Measurements from ENCODE around the gene OR10A3. TPM values are rescaled to one million over a fixed set of nuclear protein-coding genes. Genes with fewer than 3 reads are reported as not detected.

Gene OR10A3
- total RNA-seq, 1 donor, result under 0.01 TPM

DNA sequence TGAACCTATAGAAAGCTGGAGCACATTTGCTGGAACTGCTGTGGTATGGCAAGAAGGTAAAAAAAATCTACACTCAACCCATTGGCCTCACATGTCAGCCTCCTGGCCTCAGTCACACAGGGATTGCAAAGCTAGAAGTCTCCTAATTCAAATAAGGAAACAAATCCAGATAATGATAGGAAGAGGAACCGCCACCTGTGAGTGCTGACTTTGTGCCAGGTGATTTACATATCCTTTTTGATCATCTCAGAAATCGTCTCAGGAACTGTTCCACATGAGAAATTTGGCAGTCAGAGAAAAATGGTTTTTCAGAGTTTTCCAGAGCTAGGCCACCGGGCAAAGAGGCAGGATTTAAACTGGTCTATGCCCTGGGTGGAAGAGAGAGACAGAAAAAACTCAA lies 22.8 kb upstream of the OR10A3 start:
- H3K4me1 ChIP-seq (ENCODE audit: insufficient read depth, low read length), result peaks cover 52% of the 10 kb centered on the region
- peak overlapping the region; percentile 97 for H3K27ac ChIP-seq (ENCODE audit: low read depth, low read length)
- H3K4me2 ChIP-seq (ENCODE audit: insufficient read depth, low read length), result peak overlapping the region; percentile 58

DNA sequence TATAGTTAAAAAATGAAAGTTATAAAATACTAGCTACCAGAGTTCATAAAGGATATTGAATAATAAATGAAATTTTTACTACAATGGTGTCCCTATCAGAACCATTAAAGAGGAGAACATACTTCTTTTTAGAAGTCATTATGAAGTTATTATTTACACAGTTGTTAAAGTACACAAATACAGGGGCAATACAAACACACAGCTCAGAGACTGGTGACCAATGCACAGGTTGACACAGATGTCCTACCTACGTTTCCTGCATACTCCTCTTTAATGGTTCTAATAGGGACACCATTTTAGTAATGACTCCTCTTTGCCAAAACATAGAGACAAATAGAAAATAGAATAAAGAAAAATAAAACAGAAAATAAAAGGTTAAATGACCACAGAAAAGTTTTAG lies 13.7 kb upstream of the OR10A3 start:
- H2AFZ ChIP-seq (ENCODE audit: low read length), result no peak overlapping the region
- DNase-seq (ENCODE audit: insufficient read length, low spot score, missing footprints), result no peak
- H3K27ac ChIP-seq (ENCODE audit: low read depth, low read length), result no peak overlapping the region
- H3K9me3 ChIP-seq (ENCODE audit: low read depth, low read length), result no peaks in the 10 kb centered on the region
- H4K20me1 ChIP-seq (ENCODE audit: insufficient read depth, low read length), result no peaks in the 10 kb centered on the region
- H3K36me3 ChIP-seq (ENCODE audit: insufficient read depth, low read length), result no peaks in the 10 kb centered on the region
- TF ChIP-seq, protein P1, sequence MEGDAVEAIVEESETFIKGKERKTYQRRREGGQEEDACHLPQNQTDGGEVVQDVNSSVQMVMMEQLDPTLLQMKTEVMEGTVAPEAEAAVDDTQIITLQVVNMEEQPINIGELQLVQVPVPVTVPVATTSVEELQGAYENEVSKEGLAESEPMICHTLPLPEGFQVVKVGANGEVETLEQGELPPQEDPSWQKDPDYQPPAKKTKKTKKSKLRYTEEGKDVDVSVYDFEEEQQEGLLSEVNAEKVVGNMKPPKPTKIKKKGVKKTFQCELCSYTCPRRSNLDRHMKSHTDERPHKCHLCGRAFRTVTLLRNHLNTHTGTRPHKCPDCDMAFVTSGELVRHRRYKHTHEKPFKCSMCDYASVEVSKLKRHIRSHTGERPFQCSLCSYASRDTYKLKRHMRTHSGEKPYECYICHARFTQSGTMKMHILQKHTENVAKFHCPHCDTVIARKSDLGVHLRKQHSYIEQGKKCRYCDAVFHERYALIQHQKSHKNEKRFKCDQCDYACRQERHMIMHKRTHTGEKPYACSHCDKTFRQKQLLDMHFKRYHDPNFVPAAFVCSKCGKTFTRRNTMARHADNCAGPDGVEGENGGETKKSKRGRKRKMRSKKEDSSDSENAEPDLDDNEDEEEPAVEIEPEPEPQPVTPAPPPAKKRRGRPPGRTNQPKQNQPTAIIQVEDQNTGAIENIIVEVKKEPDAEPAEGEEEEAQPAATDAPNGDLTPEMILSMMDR (IDR thresholded peaks at IDR 0.05; ENCODE audit: extremely low read depth, low read depth, low read length), result no peak
- no peaks in the 10 kb centered on the region for H3K27me3 ChIP-seq (ENCODE audit: insufficient read depth, low read length)
- H3K4me2 ChIP-seq (ENCODE audit: insufficient read depth, low read length), result no peak overlapping the region
- no peaks in the 10 kb centered on the region for H3K4me1 ChIP-seq (ENCODE audit: insufficient read depth, low read length)
- H3K79me2 ChIP-seq (ENCODE audit: insufficient read depth, low read length), result no peaks in the 10 kb centered on the region
- no peak overlapping the region for H3K4me3 ChIP-seq (ENCODE audit: insufficient read depth, low read length)

More for the DNA sequence above, 22.8 kb upstream of the OR10A3 start:
- H3K4me3 ChIP-seq (ENCODE audit: insufficient read depth, low read length), result peak overlapping the region; percentile 14
- no peaks in the 10 kb centered on the region for H3K79me2 ChIP-seq (ENCODE audit: insufficient read depth, low read length)
- DNase-seq (ENCODE audit: insufficient read length, low spot score, missing footprints), result no peak
- H2AFZ ChIP-seq (ENCODE audit: low read length), result peak overlapping the region; percentile 26
- H3K36me3 ChIP-seq (ENCODE audit: insufficient read depth, low read length), result no peaks in the 10 kb centered on the region
- H3K9me3 ChIP-seq (ENCODE audit: low read depth, low read length), result no peaks in the 10 kb centered on the region
- TF ChIP-seq, protein P1 (IDR thresholded peaks at IDR 0.05; ENCODE audit: extremely low read depth, low read depth, low read length), result no peak
- H4K20me1 ChIP-seq (ENCODE audit: insufficient read depth, low read length), result no peaks in the 10 kb centered on the region
- H3K27me3 ChIP-seq (ENCODE audit: insufficient read depth, low read length), result no peaks in the 10 kb centered on the region

DNA sequence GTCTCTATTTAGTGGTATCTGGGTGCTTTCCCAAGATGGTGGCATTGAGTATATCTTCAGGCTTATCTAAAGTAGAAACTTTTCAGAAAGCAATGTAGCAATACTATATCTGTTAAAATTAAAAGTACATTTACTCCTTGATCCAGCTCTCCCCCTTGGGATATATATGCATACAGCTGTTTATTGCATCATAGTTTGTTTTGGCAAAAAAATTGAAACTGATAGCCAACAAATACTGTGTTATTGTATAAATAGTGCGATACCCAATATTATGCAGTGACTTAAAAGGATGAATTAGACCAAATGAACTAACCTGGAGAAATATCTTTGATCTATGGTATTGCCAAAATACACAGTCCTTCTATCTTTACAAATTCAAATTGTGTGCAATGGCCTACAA lies 8.4 kb upstream of the OR10A3 start:
- Histone ChIP-seq H3K4me1 (ENCODE audit: insufficient read depth, low read length) (no peaks in the 10 kb centered on the region), H3K79me2 (ENCODE audit: insufficient read depth, low read length) (no peaks in the 10 kb centered on the region), H3K4me3 (ENCODE audit: insufficient read depth, low read length) (no peak overlapping the region), H3K9me3 (ENCODE audit: low read depth, low read length) (no peaks in the 10 kb centered on the region), H3K36me3 (ENCODE audit: insufficient read depth, low read length) (no peaks in the 10 kb centered on the region), H2AFZ (ENCODE audit: low read length) (no peak overlapping the region), H3K27ac (ENCODE audit: low read depth, low read length) (no peak overlapping the region), H3K27me3 (ENCODE audit: insufficient read depth, low read length) (no peaks in the 10 kb centered on the region), H3K4me2 (ENCODE audit: insufficient read depth, low read length) (no peak overlapping the region), H4K20me1 (ENCODE audit: insufficient read depth, low read length) (no peaks in the 10 kb centered on the region)
- TF ChIP-seq, protein P1 (IDR thresholded peaks at IDR 0.05; ENCODE audit: extremely low read depth, low read depth, low read length), result no peak
- DNase-seq (ENCODE audit: insufficient read length, low spot score, missing footprints), result no peak

DNA sequence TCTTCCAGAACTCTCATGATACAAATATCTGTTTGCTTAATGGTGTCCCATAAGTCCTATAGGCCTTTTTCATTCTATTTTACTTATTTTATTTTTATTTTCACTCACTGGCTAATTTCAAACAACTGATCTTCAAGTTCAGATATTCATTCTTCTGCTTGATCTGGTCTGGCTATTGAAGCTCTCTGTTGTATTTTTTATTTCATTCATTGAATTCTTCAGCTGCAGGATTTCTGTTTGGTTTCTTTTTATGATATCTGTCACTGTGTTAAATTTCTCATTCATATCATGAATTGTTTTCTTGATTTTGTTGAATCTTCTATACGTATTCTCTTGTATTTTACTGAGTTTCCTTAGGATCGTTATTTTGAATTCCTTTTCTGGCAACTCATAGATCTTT lies 2.6 kb upstream of the OR10A3 start:
- TF ChIP-seq, protein P1 (IDR thresholded peaks at IDR 0.05; ENCODE audit: extremely low read depth, low read depth, low read length), result no peak
- Histone ChIP-seq H3K4me3 (ENCODE audit: insufficient read depth, low read length) (no peak overlapping the region), H4K20me1 (ENCODE audit: insufficient read depth, low read length) (no peaks in the 10 kb centered on the region), H3K4me2 (ENCODE audit: insufficient read depth, low read length) (no peak overlapping the region), H3K27me3 (ENCODE audit: insufficient read depth, low read length) (no peaks in the 10 kb centered on the region), H3K4me1 (ENCODE audit: insufficient read depth, low read length) (no peaks in the 10 kb centered on the region), H3K9me3 (ENCODE audit: low read depth, low read length) (peaks cover 6% of the 10 kb centered on the region), H2AFZ (ENCODE audit: low read length) (no peak overlapping the region), H3K79me2 (ENCODE audit: insufficient read depth, low read length) (no peaks in the 10 kb centered on the region), H3K36me3 (ENCODE audit: insufficient read depth, low read length) (no peaks in the 10 kb centered on the region), H3K27ac (ENCODE audit: low read depth, low read length) (no peak overlapping the region)
- no peak for DNase-seq (ENCODE audit: insufficient read length, low spot score, missing footprints)

Data from osteoblast (primary cell).